ENCODE results near the gene FES.

DNA sequence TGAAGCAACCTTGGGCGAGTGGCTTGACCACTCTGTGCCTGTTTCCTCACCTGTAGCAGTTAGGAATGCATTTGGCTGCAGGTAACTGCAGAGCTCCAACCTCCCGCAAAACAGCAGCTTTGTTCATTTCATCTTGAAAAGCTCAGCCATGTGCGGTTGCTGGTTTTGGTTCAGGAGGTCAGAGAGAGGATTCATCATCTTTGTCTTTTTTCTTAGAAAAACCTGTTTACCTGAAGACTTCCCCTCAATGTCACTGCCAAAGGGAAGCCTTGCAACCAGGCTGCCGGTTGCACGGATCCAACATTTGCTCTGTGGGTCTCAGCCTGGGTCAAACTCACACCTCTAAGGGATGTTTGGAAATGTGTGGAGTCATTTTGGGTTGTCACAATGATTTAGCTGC, 32.4 kb upstream of the FES start:
- TF ChIP-seq E2F6 (IDR thresholded peaks at IDR 0.05; ENCODE audit: borderline replicate concordance, low read depth): no peak
- TF ChIP-seq EP300 (IDR thresholded peaks at IDR 0.05): no peak
- TF ChIP-seq, protein P1, sequence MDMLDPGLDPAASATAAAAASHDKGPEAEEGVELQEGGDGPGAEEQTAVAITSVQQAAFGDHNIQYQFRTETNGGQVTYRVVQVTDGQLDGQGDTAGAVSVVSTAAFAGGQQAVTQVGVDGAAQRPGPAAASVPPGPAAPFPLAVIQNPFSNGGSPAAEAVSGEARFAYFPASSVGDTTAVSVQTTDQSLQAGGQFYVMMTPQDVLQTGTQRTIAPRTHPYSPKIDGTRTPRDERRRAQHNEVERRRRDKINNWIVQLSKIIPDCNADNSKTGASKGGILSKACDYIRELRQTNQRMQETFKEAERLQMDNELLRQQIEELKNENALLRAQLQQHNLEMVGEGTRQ (IDR thresholded peaks at IDR 0.05): no peak
- TF ChIP-seq POLR2A (IDR thresholded peaks at IDR 0.05; ENCODE audit: low read length): no peak
- TF ChIP-seq CTCF (IDR thresholded peaks at IDR 0.05): no peak
- TF ChIP-seq, protein P2, sequence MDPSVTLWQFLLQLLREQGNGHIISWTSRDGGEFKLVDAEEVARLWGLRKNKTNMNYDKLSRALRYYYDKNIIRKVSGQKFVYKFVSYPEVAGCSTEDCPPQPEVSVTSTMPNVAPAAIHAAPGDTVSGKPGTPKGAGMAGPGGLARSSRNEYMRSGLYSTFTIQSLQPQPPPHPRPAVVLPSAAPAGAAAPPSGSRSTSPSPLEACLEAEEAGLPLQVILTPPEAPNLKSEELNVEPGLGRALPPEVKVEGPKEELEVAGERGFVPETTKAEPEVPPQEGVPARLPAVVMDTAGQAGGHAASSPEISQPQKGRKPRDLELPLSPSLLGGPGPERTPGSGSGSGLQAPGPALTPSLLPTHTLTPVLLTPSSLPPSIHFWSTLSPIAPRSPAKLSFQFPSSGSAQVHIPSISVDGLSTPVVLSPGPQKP (IDR thresholded peaks at IDR 0.05; ENCODE audit: low read depth, low read length): no peak
- TF ChIP-seq, protein P3, sequence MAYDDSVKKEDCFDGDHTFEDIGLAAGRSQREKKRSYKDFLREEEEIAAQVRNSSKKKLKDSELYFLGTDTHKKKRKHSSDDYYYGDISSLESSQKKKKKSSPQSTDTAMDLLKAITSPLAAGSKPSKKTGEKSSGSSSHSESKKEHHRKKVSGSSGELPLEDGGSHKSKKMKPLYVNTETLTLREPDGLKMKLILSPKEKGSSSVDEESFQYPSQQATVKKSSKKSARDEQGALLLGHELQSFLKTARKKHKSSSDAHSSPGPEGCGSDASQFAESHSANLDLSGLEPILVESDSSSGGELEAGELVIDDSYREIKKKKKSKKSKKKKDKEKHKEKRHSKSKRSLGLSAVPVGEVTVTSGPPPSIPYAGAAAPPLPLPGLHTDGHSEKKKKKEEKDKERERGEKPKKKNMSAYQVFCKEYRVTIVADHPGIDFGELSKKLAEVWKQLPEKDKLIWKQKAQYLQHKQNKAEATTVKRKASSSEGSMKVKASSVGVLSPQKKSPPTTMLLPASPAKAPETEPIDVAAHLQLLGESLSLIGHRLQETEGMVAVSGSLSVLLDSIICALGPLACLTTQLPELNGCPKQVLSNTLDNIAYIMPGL (CRISPR knock-in tag; IDR thresholded peaks at IDR 0.05; ENCODE audit: borderline replicate concordance): no peak
- no peak for TF ChIP-seq RARB (CRISPR knock-in tag; IDR thresholded peaks at IDR 0.05)
- TF ChIP-seq CEBPB (IDR thresholded peaks at IDR 0.05): no peak
- no peak for TF ChIP-seq BHLHE40 (IDR thresholded peaks at IDR 0.05; ENCODE audit: low read depth, low read length)
- no peak for TF ChIP-seq JUNB (IDR thresholded peaks at IDR 0.05)
- no peak for TF ChIP-seq ZFP36 (IDR thresholded peaks at IDR 0.05; ENCODE audit: borderline replicate concordance, partially characterized antibody)
